Caco-2 (cell line): ENCODE data around the gene HIVEP3. TPM values are rescaled to one million over a fixed set of nuclear protein-coding genes. Genes with fewer than 3 reads are reported as not detected.

Experiments
- BruUV-seq: library from RNA; stranded (reverse); fragments of 400-500 nt; replicated peaks from 2 replicates; lab custom pipeline; 2021; lab: Mats Ljungman, UMichigan
- CTCF ChIA-PET: fragments of 300-600 bp; sonication (Branson Sonifier 250); formaldehyde crosslinking; loops from one replicate; lab custom pipeline; 2022; ENCODE audit warnings: antibody characterized with exemption; lab: Charles Lee
- POLR2A ChIA-PET: fragments of 300-600 bp; sonication (Branson Sonifier 250); formaldehyde crosslinking; loops from one replicate; lab custom pipeline; 2022; ENCODE audit warnings: antibody characterized with exemption; lab: Charles Lee
- DNase-seq, 2 experiments: peaks; one replicate each; pipeline versions ENCODE4 v3.0.0 to v3.0.0-alpha.2; 2020 to 2022
- H3K27me3 ChIP-seq: replicated peaks from 2 replicates; pipeline ENCODE4 v1.6.0; 2011; ENCODE audit warnings: low read length; ENCODE audit not compliant: control insufficient read depth, insufficient read depth
- H3K36me3 ChIP-seq: 2 replicates; pipeline ENCODE4 v1.5.1; 2011; ENCODE audit warnings: low read length; ENCODE audit not compliant: control insufficient read depth, insufficient read depth
- H3K4me1 ChIP-seq: fragments of 250-450 bp; sonication (Bioruptor Pico); 2 replicates; pipeline ENCODE4 v1.5.1; 2020; ENCODE audit warnings: mild to moderate bottlenecking
- H3K4me3 ChIP-seq: 2 replicates; pipeline ENCODE4 v1.5.1; 2011; ENCODE audit warnings: low read depth, mild to moderate bottlenecking, control low read depth, low read length
- H3K9me3 ChIP-seq: fragments of 250-450 bp; sonication (Bioruptor Pico); 2 replicates; pipeline ENCODE4 v1.5.1; 2020; ENCODE audit warnings: mild to moderate bottlenecking, moderate library complexity
- H3K27ac Mint-ChIP-seq: one replicate; pipeline ENCODE4 v1.8.0; 2022; ENCODE audit warnings: mixed read lengths; ENCODE audit not compliant: unreplicated experiment
- H3K27me3 Mint-ChIP-seq: one replicate; pipeline ENCODE4 v1.8.0; 2022; ENCODE audit warnings: mixed read lengths; ENCODE audit not compliant: insufficient read depth, unreplicated experiment
- H3K36me3 Mint-ChIP-seq: one replicate; pipeline ENCODE4 v1.8.0; 2022; ENCODE audit warnings: mild to moderate bottlenecking, mixed read lengths; ENCODE audit not compliant: insufficient read depth, unreplicated experiment
- H3K4me1 Mint-ChIP-seq: one replicate; pipeline ENCODE4 v1.8.0; 2022; ENCODE audit warnings: low read depth, mixed read lengths; ENCODE audit not compliant: unreplicated experiment
- H3K4me3 Mint-ChIP-seq: one replicate; pipeline ENCODE4 v1.8.0; 2022; ENCODE audit warnings: mild to moderate bottlenecking, moderate library complexity, mixed read lengths; ENCODE audit not compliant: unreplicated experiment
- H3K9me3 Mint-ChIP-seq: one replicate; pipeline ENCODE4 v1.8.0; 2022; ENCODE audit warnings: mixed read lengths; ENCODE audit not compliant: unreplicated experiment
- intact Hi-C: fragments of 100-400 bp; cut with micrococcal nuclease; formaldehyde crosslinking; loops from one replicate; pipeline ENCODE4 v1.10.0; 2022; ENCODE audit not compliant: unreplicated experiment
- total RNA-seq: library from RNA; stranded (reverse); gene quantifications from 2 replicates; pipeline ENCODE4 v1.2.3, GENCODE V29; 2022
- TF ChIP-seq, protein P1 (sequence below), 2 experiments: fragments of 200-600 bp in 1 of 2; IDR thresholded peaks; 1 replicate in 1 of 2; 2 replicates in 1 of 2; pipeline versions ENCODE4 v1.5.1 to v1.8.0; 2011 to 2022; ENCODE audit warnings: antibody characterized with exemption in 1 of 2, control low read depth in 1 of 2, inconsistent platforms in 1 of 2, low read depth in 1 of 2, low read length in 1 of 2, mild to moderate bottlenecking in 1 of 2, moderate library complexity in 1 of 2; ENCODE audit not compliant: insufficient read depth in 1 of 2, severe bottlenecking in 1 of 2, unreplicated experiment in 1 of 2

The HIVEP3 gene
- total RNA-seq, 1 experiment from 2014 or later, result 0.25 TPM

GRCh38 chr1:41611932-41612450, 306.7 kb downstream of the HIVEP3 start:
- Histone ChIP-seq H3K4me1 (no peaks in the 10 kb centered on the region), H3K9me3 (no peaks in the 10 kb centered on the region), H3K36me3 (no peaks in the 10 kb centered on the region), H3K4me3 (no peak overlapping the region), H3K27me3 (no peaks in the 10 kb centered on the region)
- CTCF ChIA-PET, result interaction anchor here (0.6 kb wide), 1 partner anchor 39 kb away, joined by 7 read pairs; no protein-coding TSS in a partner anchor
- no peak overlapping the region for H3K4me3 Mint-ChIP-seq
- H3K9me3 Mint-ChIP-seq, result no peaks in the 10 kb centered on the region
- H3K4me1 Mint-ChIP-seq, result no peaks in the 10 kb centered on the region
- intact Hi-C loops, result no loop called here
- H3K27me3 Mint-ChIP-seq, result no peaks in the 10 kb centered on the region
- no peak for DNase-seq
- no peak overlapping the region for H3K27ac Mint-ChIP-seq
- TF ChIP-seq, protein P1, sequence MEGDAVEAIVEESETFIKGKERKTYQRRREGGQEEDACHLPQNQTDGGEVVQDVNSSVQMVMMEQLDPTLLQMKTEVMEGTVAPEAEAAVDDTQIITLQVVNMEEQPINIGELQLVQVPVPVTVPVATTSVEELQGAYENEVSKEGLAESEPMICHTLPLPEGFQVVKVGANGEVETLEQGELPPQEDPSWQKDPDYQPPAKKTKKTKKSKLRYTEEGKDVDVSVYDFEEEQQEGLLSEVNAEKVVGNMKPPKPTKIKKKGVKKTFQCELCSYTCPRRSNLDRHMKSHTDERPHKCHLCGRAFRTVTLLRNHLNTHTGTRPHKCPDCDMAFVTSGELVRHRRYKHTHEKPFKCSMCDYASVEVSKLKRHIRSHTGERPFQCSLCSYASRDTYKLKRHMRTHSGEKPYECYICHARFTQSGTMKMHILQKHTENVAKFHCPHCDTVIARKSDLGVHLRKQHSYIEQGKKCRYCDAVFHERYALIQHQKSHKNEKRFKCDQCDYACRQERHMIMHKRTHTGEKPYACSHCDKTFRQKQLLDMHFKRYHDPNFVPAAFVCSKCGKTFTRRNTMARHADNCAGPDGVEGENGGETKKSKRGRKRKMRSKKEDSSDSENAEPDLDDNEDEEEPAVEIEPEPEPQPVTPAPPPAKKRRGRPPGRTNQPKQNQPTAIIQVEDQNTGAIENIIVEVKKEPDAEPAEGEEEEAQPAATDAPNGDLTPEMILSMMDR (IDR thresholded peaks at IDR 0.05; ENCODE audit: insufficient read depth in 1 of 2, low read depth in 1 of 2, low read length in 1 of 2, severe bottlenecking in 1 of 2, unreplicated experiment in 1 of 2), result no peak
- H3K36me3 Mint-ChIP-seq, result no peaks in the 10 kb centered on the region
- POLR2A ChIA-PET, result no interaction called here
- no TSS peak for BruUV-seq

GRCh38 chr1:41611068-41611931, 307.4 kb downstream of the HIVEP3 start:
- Histone ChIP-seq H3K4me3 (no peak overlapping the region), H3K36me3 (no peaks in the 10 kb centered on the region), H3K27me3 (no peaks in the 10 kb centered on the region), H3K9me3 (no peaks in the 10 kb centered on the region), H3K4me1 (no peaks in the 10 kb centered on the region)
- ChIA-PET POLR2A (no interaction called here), CTCF (interaction anchor here (0.6 kb wide), 1 partner anchor 40 kb away, joined by 7 read pairs; no protein-coding TSS in a partner anchor)
- H3K4me3 Mint-ChIP-seq, result no peak overlapping the region
- no peaks in the 10 kb centered on the region for H3K9me3 Mint-ChIP-seq
- no peak overlapping the region for H3K27ac Mint-ChIP-seq
- H3K27me3 Mint-ChIP-seq, result no peaks in the 10 kb centered on the region
- DNase-seq, result no peak
- no peaks in the 10 kb centered on the region for H3K4me1 Mint-ChIP-seq
- no peaks in the 10 kb centered on the region for H3K36me3 Mint-ChIP-seq
- TF ChIP-seq, protein P1 (IDR thresholded peaks at IDR 0.05; ENCODE audit: insufficient read depth in 1 of 2, low read depth in 1 of 2, low read length in 1 of 2, severe bottlenecking in 1 of 2, unreplicated experiment in 1 of 2), result no peak
- intact Hi-C loops, result no loop called here
- BruUV-seq, result no TSS peak

DNA sequence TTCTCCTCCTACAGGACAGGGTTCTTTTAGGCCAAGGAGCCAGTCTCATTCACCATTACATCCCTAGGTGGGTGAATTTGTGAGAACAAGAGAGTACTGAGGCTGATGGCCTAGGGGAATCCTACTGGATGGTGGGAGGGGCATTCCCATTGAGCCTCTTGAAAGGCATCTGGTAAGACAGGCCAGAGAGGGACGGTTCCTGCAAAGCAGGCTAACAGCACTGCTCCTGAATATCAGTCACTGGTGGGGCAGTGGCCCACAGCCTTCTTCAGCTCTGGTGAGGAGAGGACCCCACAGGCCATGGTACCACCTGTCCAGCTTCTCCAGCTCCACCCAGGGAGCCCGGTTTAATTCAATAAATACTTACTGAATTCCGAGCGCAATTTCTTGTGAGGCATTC, 308.4 kb downstream of the HIVEP3 start:
- H3K4me1 ChIP-seq, result no peaks in the 10 kb centered on the region
- no peak overlapping the region for H3K4me3 Mint-ChIP-seq
- no peaks in the 10 kb centered on the region for H3K9me3 Mint-ChIP-seq
- DNase-seq, result no peak
- no peaks in the 10 kb centered on the region for H3K36me3 ChIP-seq
- no peaks in the 10 kb centered on the region for H3K4me1 Mint-ChIP-seq
- TF ChIP-seq, protein P1 (IDR thresholded peaks at IDR 0.05; ENCODE audit: insufficient read depth in 1 of 2, low read depth in 1 of 2, low read length in 1 of 2, severe bottlenecking in 1 of 2, unreplicated experiment in 1 of 2), result no peak
- H3K27me3 Mint-ChIP-seq, result peaks cover 2% of the 10 kb centered on the region
- no peak overlapping the region for H3K4me3 ChIP-seq
- no peak overlapping the region for H3K27ac Mint-ChIP-seq
- no peaks in the 10 kb centered on the region for H3K36me3 Mint-ChIP-seq
- no peaks in the 10 kb centered on the region for H3K27me3 ChIP-seq
- ChIA-PET POLR2A (no interaction called here), CTCF (no interaction called here)
- no TSS peak for BruUV-seq
- H3K9me3 ChIP-seq, result no peaks in the 10 kb centered on the region
- intact Hi-C loops, result no loop called here
